ENCODE measurements around the gene RBM39. TPM values are rescaled to one million over a fixed set of nuclear protein-coding genes. Genes with fewer than 3 reads are reported as not detected.

Gene RBM39
- total and polyA plus RNA-seq, 9 of the 15 experiments (the other 6 are each of a cell fraction or from before 2014, with no cell fraction given) = 143 to 319 (median 228) TPM

GRCh38 chr20:35699127-35699956 is 42.7 kb downstream of the RBM39 start, which contains the start of the genes NFS1 and ROMO1 (continued):
- TF ChIP-seq ZNF121 (CRISPR knock-in tag; conservative IDR thresholded peaks at IDR 0.05) = no peak
- no peak for TF ChIP-seq LEF1 (IDR thresholded peaks at IDR 0.05)
- peak; percentile 12; the same call in 1 of the 2 replicates for TF ChIP-seq E2F4 (CRISPR knock-in tag; IDR thresholded peaks at IDR 0.05; ENCODE audit: low read depth)
- peak; percentile 96 for TF ChIP-seq RBFOX2 (IDR thresholded peaks at IDR 0.05; ENCODE audit: low read depth, low read length)
- peak; percentile 86; the same call in 1 of the 2 replicates for TF ChIP-seq TGIF2 (CRISPR knock-in tag; IDR thresholded peaks at IDR 0.05)
- no peak for TF ChIP-seq STAT5B (CRISPR knock-in tag; IDR thresholded peaks at IDR 0.05)
- TF ChIP-seq EHMT2 (IDR thresholded peaks at IDR 0.05) = no peak
- peak; percentile 64 for TF ChIP-seq KDM5B (IDR thresholded peaks at IDR 0.05; ENCODE audit: insufficient replicate concordance, low read depth, low read length)
- TF ChIP-seq ZNF280A (IDR thresholded peaks at IDR 0.05; ENCODE audit: low read depth, partially characterized antibody) = no peak
- TF ChIP-seq ETV5 (CRISPR knock-in tag; IDR thresholded peaks at IDR 0.05; ENCODE audit: low read depth) = peak; percentile 63; the same call in 1 of the 2 replicates
- TF ChIP-seq CSDE1 (IDR thresholded peaks at IDR 0.05) = 0 out of 4 replicates have a peak, but pooled peaks of 1 of the 2 experiments have one; percentile 44
- TF ChIP-seq XRCC5 (IDR thresholded peaks at IDR 0.05; ENCODE audit: low read depth, low read length) = 0 out of 2 replicates have a peak, but pooled peaks have one; percentile 35
- TF ChIP-seq HOMEZ (CRISPR knock-in tag; IDR thresholded peaks at IDR 0.05) = no peak
- TF ChIP-seq RUNX1 (IDR thresholded peaks at IDR 0.05; ENCODE audit: low read depth) = no peak
- no peak for TF ChIP-seq CC2D1A (IDR thresholded peaks at IDR 0.05)
- TF ChIP-seq GTF2F1 (IDR thresholded peaks at IDR 0.05; ENCODE audit: low read depth, low read length) = no peak; the same call in 1 of the 2 replicates
- no peak for TF ChIP-seq ZNF79 (CRISPR knock-in tag; IDR thresholded peaks at IDR 0.05; ENCODE audit: low read depth)
- no peak for TF ChIP-seq DMBX1 (CRISPR knock-in tag; IDR thresholded peaks at IDR 0.05; ENCODE audit: borderline replicate concordance)
- no peak for TF ChIP-seq PURB (CRISPR knock-in tag; IDR thresholded peaks at IDR 0.05; ENCODE audit: low read depth)
- TF ChIP-seq RFX5 (IDR thresholded peaks at IDR 0.05; ENCODE audit: low read depth, low read length) = no peak
- no peak for TF ChIP-seq E2F5 (CRISPR knock-in tag; IDR thresholded peaks at IDR 0.05)
- no peak for TF ChIP-seq THAP7 (CRISPR knock-in tag; IDR thresholded peaks at IDR 0.05)
- TF ChIP-seq MED1 (CRISPR knock-in tag; IDR thresholded peaks at IDR 0.05; ENCODE audit: borderline replicate concordance) = no peak
